ENCODE measurements around the gene ATP8A2.
A peak's percentile ranks its signal among the peaks of the same experiment; 100 is the strongest.

ATP8A2 gene

DNA sequence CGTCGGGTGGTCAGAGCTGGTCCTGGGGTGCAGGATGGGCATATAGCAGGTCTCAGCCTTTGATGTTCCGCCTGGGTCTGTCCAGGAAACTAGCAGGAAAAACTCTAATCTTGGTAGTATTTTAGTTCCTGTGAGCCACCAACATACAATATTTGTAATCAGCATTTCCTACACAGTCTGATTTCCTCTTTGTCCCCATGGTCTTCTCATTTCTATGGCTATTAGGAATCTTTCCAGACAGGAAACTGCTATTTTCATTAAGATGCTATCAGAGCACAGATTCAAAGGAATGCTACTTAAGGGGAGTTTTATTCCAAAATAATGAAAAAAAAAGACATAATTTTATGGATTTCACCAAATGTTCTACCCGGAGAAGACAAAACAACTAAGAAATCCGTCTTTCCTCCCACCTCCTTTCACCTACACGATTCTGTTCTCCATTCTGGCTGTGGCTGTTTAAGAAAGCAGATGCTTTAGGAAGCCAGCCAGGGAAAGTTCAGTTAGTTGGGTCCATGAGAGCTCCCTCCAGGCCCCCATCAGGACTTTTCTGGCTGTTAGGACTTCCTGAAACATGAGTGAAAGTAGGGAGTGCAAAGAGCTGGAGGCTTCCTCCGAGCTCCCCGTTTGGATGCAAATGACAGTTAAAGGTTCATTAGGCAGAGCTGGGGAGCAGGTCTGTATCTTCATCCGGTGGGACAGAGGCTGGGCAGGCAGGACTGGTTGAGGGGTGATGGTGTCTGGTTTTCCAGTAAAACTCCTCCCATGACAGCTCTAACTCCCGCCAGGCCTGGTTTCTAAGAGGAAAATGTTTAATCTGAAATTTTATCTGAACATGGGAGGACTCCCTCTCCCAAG is 643.7 kb downstream of the ATP8A2 start:
- no peak for DNase-seq (ENCODE audit: low spot score)

DNA sequence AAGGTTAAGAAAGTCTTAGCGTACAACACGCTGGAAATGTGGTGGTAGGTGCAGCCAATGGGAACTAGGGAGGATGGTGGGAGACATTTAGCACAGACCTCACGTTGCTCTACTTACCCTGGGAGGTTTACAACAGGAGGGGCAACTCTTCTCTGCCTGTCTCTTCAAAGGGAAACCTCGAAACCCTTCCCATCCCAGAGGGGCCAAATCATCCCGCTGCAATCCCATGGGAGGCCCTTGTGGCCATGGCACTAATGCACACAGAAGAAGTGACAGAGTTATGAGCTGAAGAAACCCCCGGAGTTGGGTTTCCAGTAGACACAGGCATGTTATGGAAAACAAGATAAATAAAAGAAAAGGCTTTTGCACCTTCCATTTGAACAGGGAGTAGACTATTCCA is 644.4 kb downstream of the ATP8A2 start:
- DNase-seq (ENCODE audit: low spot score): no peak

DNA sequence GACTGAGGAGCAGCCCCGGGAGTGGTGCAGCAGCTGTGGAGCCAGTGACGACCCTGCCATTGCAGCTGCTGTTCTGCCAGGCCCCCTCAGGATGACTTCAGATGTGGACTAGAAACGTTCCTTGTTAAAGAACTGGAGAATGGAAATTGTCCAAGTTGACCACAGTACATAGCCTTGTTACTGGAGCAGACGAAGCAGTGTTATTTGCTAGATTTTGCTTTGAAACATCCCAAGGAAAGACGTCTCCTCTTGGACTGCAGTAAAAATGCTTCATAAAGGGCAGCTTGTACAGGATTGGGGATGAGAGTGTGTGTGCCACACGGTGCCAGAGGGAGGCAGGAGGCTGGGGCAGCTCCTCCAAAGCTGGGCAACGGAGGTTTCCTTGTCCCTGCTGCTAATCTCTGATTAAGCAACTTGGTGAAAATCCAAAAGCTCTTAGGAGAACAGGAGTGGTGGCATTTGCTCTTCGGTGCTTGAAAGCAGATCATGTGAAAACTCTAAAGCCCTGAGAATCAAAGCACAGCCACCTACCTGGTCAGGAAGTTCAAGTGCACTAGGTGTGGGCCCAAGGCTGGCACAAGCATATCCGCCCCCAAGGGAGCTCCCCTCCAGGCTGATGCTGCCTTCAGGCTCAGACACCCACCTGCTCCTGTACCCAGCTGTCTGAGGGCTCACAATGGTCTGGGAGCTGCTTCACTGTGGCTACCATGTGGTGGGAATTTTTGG is 645.6 kb downstream of the ATP8A2 start:
- DNase-seq (ENCODE audit: low spot score): no peak

DNA sequence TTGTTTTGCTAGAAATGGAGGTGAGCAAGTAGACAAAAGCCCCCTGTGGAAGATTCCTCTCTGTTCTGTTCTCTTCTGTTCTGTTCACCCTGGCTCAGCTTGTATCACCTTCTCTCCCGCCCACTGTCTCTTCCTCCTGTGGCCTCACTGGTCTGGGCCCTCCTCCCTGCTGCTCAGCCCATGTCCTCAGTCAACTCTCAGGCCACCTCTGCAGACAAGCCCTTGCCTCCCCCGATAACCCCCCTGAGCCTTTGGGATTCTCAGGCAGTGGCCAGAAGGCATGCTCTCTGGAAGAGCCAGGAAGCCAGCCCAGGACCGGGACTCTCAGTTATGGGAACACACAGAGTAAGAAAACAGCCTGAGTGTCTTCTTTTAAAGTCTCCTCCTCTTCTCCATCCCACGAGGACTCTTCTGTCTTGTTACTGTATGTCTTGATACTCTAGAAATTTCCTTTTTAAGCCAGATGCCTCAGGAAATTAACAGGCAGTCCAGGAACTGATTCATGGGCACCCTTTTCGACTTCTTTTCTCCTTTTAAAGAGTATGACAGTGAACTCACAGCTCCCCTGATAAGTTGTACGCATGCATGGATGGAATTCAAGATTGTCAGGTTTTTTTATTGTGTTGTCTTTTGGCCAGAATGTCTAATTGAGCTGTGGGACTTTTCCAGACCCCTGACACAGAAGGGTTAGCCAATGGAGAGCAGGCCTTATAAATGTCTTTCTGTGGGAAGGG is 646.3 kb downstream of the ATP8A2 start:
- no peak for DNase-seq (ENCODE audit: low spot score)

DNA sequence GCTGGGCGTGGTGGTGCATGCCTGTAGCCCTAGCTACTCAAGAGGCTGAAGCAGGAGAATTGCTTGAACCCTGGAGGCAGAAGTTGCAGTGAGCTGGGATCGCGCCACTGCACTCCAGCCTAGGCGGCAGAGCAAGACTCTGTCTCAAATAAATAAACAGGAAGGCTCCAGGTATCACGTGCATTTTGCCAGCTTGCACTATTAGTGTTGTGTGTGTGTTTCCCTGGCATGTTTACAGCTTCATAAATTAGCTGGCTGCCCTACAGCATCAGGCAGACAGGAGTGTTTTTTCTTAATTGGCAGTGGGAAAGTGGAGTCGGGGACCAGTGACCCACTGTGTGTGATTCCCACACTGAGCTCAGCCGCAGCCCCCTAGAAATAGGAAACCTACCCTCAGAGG is 647.5 kb downstream of the ATP8A2 start:
- no peak for DNase-seq (ENCODE audit: low spot score)

DNA sequence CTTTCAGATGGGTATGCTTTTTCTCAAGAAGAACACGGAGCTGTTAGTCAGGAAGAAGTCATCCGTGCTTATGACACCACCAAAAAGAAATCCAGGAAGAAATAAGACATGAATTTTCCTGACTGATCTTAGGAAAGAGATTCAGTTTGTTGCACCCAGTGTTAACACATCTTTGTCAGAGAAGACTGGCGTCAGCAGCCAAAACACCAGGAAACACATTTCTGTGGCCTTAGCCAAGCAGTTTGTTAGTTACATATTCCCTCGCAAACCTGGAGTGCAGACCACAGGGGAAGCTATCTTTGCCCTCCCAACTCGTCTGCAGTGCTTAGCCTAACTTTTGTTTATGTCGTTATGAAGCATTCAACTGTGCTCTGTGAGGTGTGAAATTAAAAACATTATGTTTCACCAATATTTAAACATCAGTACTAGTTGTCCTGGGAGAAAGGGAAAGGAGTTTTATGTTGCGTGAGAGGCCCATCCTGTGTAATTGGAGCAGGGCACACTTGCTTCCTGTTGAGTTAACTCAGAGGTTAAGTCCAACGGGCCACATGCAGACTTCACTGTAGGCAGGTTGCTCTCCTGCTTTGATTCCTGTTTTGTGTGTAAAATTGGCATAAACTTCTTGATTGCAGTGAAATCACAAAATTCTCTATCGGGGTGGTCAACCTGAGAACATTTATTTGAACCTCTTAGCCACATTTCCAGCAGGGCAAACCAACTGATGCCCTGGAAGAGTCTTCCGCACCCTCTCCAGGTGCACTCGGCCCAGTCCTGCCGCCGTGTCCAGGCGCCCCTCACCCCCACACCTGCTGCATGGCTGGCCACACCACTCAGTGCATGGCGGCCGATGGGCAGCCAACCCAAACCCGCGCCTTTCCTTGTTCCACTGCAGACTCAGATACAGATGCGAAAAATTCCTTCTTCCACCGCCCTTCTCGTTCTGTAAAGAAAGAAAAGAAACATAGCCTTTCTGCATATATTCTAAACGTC is 648.4 kb downstream of the ATP8A2 start:
- no peak for DNase-seq (ENCODE audit: low spot score)

DNA sequence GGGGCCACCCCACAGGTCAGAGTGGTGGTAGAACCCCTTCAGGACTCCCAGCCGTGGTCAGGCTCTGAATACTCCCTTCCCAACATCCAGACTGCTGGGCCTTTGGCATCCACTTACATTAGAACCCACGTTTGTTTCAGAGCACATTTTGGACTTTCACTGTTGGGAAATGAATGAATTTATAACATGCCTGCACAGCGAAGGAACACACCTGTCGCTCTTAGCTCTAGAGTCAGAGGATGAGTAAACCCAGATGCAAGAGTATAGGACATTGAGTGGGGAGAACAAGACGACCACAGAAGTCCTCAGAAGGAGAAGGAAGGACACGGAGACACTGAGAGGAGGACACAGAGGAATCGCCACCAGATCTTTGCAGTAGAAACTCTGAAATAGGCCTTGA is 649.1 kb downstream of the ATP8A2 start:
- no peak for DNase-seq (ENCODE audit: low spot score)

DNA sequence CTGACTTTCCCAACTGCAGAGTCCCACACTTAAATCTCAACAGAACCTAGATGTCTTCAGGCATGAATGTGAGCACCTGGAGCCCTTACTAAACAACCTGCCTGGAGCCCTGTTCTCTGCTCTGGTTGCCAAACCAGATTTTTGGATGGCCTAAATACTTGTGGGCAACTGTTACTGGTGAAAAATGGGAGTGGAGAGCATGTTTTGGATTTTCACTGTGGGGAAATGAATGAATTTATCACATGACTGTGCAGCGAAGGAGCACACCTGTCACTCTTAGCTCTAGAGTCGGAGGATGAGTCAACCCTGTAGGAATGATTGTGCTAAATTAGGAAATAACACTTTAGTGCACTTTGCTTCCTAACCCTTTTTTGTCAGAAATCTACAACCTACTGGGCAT is 649.7 kb downstream of the ATP8A2 start:
- DNase-seq (ENCODE audit: low spot score): no peak

DNA sequence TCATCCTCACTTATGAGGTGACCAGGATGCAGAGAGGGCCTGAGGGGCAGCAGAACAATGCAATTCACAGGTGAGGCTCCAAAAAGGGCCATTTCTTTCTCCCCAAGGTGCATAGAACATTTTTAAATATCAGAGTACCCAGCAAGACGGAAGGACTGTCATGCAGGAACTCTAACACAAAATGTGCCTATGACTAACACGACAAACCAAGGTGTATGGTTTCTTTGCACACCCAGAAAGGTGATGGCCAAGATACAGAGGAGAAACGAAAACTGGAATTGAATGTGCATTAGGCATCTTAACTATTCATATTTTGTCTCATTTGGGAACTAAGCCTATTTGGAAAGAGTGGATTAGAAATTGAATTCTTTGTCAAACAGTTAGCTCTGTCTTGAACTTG is 650.2 kb downstream of the ATP8A2 start:
- no peak for DNase-seq (ENCODE audit: low spot score)

DNA sequence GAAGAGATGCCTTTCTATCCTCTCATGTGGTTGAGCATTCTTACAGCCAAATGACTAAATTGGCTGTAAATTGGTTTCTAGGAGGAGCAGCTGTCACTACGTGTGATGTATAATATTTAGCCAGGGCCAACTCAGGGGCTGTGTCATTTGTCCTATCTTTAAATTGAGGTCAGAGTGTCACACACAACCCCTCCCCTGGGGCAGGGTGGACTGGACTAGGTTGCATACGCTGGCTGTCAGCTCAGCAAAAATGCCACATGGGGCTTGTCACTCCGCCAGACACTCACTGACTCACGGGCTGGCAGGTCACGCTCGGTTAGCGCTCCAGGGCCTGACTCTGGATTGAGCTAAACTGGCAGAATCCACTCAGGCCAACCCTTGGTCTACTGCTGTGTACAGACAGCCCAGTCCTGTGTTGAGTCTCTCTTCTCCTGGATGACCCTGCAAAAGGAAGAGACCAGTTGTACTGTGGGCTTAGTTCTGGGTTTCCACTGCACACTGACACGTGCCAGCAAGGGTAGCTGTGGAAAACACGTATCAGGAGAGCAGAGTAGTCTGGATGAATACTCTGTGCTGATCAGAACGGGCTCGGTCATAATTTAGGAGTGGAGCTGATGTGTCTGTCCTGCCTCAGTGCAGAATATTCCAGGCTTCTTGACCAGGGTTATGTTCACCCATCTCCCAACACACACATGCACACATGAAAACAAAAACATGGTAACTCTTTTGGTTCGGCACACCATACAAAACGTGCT is 650.9 kb downstream of the ATP8A2 start:
- DNase-seq (ENCODE audit: low spot score): peak; percentile 13

DNA sequence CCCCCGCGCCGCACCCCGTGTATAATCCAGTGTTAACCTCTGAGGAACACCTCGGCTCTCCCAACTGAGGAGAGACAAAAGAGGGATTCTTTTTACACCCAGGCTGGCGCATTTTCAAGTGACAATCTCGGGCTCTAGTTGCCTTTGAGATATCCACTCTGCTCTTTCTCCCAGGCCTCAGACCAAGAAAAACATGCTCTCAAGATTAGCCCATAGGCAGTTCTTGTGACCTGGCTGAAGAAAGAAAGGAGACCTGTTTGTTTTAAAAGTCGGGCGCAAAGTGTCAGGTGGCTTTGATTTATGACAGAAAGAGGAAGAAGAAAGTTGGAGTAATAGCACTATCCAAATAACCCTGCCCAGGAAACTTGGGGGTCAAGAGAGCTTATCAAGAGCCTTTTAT is 652.8 kb downstream of the ATP8A2 start:
- no peak for DNase-seq (ENCODE audit: low spot score)

DNA sequence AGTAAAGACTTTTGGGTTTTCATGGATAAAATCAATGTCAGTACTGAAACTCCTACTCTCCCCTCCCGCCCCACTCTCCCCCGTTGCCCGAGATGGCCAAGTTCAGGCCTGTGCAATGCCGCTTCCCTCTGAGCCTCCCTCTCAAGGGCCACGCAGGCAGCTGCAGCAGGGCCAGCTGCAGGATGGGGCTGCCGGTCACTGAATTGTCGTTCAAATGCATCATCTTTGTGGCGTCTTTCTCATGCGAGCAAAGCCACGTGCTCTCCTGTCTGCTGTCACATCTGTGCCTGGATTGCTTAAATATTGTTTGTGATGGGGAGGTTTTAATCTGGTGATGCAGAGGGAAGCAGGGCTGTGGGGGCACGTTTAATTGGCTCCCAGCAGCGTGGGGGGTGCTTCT is 653.4 kb downstream of the ATP8A2 start:
- DNase-seq (ENCODE audit: low spot score): no peak

DNA sequence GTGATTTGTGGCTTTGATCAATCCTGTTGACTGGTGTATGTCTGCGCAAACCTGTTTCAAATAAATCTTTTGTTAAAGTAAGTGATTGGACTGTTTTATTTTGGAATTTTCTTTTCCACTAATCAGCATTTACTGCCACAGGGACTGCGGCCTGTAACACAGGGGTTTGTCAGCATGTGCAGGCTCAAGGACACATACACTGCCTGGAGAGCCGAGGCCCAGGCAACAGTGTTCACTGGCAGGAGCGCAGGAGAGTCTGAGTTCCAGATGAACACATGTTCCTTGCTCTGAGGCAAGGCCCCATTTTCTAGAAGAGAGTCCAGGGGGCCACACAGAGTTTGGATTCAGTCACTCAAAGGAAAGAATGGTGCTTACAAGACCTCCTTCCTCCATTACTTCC is 654.0 kb downstream of the ATP8A2 start:
- no peak for DNase-seq (ENCODE audit: low spot score)

DNA sequence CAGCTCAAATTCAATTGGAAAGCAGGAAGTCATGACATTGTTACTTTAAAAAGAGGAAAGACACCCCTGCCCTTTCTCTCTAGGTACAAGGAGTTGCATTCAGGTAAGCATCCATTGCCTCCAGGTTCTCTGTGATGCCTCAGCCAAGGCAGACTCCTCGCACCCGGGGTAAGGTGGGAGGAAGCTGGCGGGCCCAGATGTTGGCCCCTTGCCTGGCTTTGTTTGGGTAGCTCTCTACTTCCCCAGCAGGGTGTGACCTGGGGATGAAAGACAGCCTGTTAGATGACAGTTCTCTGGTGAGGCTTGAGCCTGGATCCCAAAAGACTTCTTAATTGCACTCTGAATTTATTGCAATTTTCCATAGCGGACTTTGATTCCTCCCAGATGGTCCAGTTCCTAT is 654.4 kb downstream of the ATP8A2 start:
- DNase-seq (ENCODE audit: low spot score): no peak

DNA sequence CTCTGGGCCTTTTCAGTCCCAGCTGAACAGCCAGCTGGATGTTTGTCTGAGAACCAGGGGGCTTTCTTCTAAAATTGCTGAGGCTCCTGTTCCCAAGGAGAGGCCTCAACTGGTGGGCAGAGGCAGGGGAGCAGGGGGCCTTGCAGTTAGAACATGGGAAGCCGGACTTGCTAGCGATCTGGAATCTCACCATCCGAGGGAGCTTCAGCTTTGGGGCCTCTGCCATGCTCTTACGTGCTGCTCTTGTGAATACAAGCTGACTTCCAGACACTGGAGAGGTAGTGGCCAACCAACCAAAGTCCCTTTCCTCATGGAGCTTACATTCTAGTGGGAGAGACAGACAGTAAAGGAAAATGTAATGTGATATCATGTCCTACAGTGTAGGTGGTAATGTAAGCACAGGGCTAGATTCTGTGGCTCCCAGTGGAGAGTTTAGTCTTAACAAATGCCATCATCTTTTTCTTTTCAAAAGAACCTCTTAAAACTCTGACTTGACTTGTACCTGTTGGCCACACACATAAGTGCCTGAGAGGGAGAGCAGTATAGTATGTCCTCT is 657.9 kb downstream of the ATP8A2 start:
- no peak for DNase-seq (ENCODE audit: low spot score)

DNA sequence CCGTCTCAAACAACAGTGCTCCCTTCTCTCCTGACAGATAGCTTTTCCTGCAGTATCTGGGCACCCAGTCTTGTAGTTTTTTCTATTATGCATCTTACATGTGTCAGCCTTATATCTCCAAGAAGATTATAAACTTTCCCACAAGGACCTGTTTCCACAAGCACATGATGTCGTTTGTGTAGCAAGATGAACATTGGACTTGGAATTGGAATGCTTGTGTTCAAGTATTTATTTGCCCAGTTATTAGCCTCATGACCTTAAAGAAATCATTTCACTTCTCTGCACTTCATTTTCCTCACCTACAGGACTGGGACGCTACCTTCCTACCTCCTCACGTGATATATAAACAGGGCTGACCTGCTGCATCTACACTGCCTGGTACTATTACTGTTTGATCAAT is 658.6 kb downstream of the ATP8A2 start:
- no peak for DNase-seq (ENCODE audit: low spot score)

DNA sequence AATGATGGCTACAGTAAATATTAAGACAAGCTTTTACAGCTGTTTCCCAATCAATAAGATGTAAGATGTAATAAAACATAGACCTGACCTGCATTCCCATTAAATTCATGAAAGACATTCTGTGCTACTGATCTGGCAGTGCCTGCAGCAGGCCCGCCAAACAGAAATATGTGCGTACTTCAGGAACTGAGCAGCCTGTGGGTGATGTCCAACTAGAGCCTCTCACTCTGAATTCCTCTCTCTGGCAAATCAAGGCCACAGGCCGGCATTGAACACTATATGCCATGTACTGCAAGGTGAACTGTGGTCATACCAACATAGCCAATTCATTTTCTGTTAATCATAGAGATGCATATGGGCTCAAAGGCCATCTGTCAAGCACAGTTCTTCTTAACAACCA is 662.2 kb downstream of the ATP8A2 start:
- DNase-seq (ENCODE audit: low spot score): no peak

DNA sequence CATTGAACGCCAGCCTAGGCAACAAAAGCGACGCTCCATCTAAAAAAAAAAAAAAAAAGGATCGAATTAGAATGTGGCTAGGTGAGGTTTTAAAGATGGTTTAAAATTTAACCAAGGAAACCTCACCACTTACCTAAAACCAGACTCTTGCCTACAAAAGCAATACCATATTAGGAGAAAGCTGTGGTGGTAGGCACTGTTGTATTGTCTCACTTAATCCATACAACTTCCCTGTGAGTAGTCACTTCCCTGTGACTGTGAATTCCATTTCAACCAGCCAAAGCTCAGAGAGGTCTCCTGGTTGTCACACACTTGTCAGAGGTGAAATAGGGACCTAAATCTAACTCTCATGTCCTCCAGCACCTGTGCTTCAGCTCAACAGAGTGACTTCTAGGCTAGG is 664.6 kb downstream of the ATP8A2 start:
- DNase-seq (ENCODE audit: low spot score): no peak

DNA sequence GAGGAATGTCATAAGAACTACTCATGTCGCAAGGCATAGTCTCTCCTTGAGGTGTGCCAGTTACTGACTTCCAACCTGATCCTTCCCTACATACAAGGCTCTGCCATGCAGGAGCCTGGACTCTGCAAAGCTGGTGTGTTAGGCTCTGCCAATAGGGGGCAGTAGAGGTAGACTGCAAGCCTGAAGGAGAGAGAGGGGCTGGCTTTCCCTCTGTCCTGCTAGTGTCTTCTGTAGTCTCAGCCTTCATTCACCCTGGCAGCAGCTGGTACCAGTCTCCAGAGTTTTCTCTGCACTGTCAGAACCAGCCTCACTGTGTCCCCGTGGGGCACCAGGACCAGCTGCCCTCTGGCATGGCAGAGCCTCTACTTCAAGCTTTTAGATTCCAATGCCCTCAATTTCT is 665.5 kb downstream of the ATP8A2 start:
- no peak for DNase-seq (ENCODE audit: low spot score)

DNA sequence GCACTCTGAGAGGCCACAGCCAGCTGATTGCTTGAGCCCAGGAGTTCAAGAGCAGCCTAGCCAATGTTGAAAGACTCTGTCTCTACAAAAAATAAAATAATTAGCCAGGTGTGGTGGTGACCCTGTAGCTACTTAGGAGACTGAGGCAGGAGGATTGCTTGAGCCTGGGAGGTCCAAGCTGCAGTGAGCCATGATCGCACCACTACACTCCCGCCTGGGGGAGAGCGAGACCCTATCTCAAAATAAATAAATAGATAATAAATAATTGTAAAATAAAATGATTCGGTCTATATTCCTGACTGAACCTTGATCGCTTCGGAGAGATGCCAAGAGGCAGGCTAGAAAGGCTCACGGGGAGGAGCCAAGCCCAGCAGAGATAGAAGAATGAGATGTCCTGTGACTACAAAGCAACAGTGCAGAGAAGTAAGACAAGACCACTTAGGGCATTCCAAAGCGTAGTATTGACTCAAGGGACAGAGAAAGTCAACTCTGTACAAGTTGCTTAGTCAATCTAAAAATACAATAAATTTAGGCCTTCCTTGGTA is 667.2 kb downstream of the ATP8A2 start:
- DNase-seq (ENCODE audit: low spot score): no peak
